Calu3 (cell line): ENCODE results near the gene DENR. TPM values are rescaled to one million over a fixed set of nuclear protein-coding genes. Genes with fewer than 3 reads are reported as not detected.
"Not testable (repeated sequence)": the region's sequence is repeated elsewhere in the genome, so short reads cannot be mapped to it uniquely, and the experiment has no call there.

Source experiments
- BruUV-seq: library from RNA; stranded (reverse); fragments of 400-500 nt; replicated peaks from 2 replicates; lab custom pipeline; 2021; lab: Mats Ljungman, UMichigan
- CTCF ChIA-PET: fragments of 300-600 bp; sonication (Branson Sonifier 250); formaldehyde crosslinking; loops from one replicate; lab custom pipeline; 2022; ENCODE audit warnings: antibody characterized with exemption; lab: Charles Lee
- DNase-seq: peaks from one replicate; pipeline ENCODE4 v3.0.0; 2022
- H3K27ac Mint-ChIP-seq: one replicate; pipeline ENCODE4 v1.8.0; 2022; ENCODE audit warnings: mixed read lengths; ENCODE audit not compliant: unreplicated experiment
- H3K27me3 Mint-ChIP-seq: one replicate; pipeline ENCODE4 v1.8.0; 2022; ENCODE audit warnings: mixed read lengths; ENCODE audit not compliant: unreplicated experiment
- H3K36me3 Mint-ChIP-seq: one replicate; pipeline ENCODE4 v1.8.0; 2022; ENCODE audit warnings: mild to moderate bottlenecking, moderate library complexity, mixed read lengths; ENCODE audit not compliant: insufficient read depth, unreplicated experiment
- H3K4me1 Mint-ChIP-seq: one replicate; pipeline ENCODE4 v1.8.0; 2022; ENCODE audit warnings: mild to moderate bottlenecking, low read depth, mixed read lengths; ENCODE audit not compliant: unreplicated experiment
- H3K4me3 Mint-ChIP-seq: one replicate; pipeline ENCODE4 v1.8.0; 2022; ENCODE audit warnings: mild to moderate bottlenecking, low read depth, moderate library complexity, mixed read lengths; ENCODE audit not compliant: unreplicated experiment
- H3K9me3 Mint-ChIP-seq: one replicate; pipeline ENCODE4 v1.8.0; 2022; ENCODE audit warnings: low read depth, mixed read lengths; ENCODE audit not compliant: unreplicated experiment
- intact Hi-C: fragments of 100-400 bp; cut with micrococcal nuclease; formaldehyde crosslinking; loops from one replicate; pipeline ENCODE4 v1.10.0; 2022; ENCODE audit not compliant: unreplicated experiment
- total RNA-seq: library from RNA; stranded (reverse); gene quantifications from 2 replicates; pipeline ENCODE4 v1.2.3, GENCODE V29; 2022
- TF ChIP-seq, protein P1 (sequence below): fragments of 200-600 bp; IDR thresholded peaks from one replicate; pipeline ENCODE4 v1.8.0; 2022; ENCODE audit warnings: antibody characterized with exemption; ENCODE audit not compliant: unreplicated experiment

Gene DENR
- total RNA-seq, 1 experiment from 2014 or later, result 83.2 TPM

DNA sequence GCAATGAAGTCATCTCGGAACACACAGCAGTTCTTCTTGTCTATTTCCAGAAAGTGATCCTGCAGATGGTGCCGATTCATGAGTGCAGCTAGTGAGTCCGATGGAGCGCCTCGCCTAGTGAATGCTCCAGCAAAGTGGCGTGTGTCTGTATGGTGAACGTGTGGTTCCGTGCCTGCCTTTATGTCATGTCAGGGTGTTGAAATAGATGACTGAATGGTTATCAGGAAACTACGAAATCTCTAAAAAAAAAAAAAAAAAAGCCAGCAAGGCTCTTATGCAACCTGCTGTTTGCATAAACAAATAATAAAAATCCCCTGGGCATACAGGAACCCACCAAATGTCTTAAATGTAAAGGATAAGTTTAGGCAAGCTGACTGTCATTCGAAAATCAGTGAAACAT, 36.0 kb upstream of the DENR start, which contains the start of gene HCAR3:
Gene HCAR3, minus strand, starts transcription at position 154 of the 400 bp plus-strand sequence. Its CDS starts 74 bp downstream, at position 80.
- H3K27me3 Mint-ChIP-seq, H3K9me3 Mint-ChIP-seq, H3K27ac Mint-ChIP-seq, CTCF ChIA-PET, BruUV-seq, intact Hi-C loops, DNase-seq, H3K36me3 Mint-ChIP-seq, H3K4me3 Mint-ChIP-seq: not testable (repeated sequence)
- peaks cover 17% of the 10 kb centered on the region for H3K4me1 Mint-ChIP-seq

DNA sequence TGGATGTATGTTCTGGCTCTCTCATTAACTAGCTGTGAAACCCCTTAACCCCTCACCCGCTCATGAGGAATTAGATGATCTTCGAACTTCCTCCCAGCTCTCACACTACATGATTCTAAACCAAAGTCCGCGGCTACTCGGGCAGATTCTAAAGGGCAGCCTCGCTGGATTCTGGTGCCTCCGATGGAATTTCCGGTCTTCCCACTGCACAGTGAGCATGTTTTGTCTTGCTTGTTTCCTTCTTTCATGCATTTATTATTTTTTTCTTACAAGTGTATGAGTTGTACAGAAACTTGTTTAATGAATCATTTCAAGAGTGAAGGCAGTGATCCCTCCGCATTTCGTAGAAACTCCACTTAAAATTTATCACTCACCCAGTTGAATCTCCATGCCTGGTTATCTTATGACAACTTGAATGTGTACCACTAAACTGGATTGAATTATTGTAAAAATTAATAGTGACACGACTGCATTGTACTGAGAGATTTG, 31.5 kb upstream of the DENR start:
- H3K27ac Mint-ChIP-seq, result peak overlapping the region; percentile 58
- H3K4me3 Mint-ChIP-seq, result peak overlapping the region; percentile 14
- H3K9me3 Mint-ChIP-seq, result no peaks in the 10 kb centered on the region
- no peak for DNase-seq
- intact Hi-C loops, result no loop called here
- H3K27me3 Mint-ChIP-seq, result no peaks in the 10 kb centered on the region
- CTCF ChIA-PET, result interaction anchor here (0.6 kb wide), 3 partner anchors 15 to 270 kb away, joined by 3 to 6 read pairs (median 5); no protein-coding TSS in a partner anchor
- H3K4me1 Mint-ChIP-seq, result peaks cover 36% of the 10 kb centered on the region
- TF ChIP-seq, protein P1, sequence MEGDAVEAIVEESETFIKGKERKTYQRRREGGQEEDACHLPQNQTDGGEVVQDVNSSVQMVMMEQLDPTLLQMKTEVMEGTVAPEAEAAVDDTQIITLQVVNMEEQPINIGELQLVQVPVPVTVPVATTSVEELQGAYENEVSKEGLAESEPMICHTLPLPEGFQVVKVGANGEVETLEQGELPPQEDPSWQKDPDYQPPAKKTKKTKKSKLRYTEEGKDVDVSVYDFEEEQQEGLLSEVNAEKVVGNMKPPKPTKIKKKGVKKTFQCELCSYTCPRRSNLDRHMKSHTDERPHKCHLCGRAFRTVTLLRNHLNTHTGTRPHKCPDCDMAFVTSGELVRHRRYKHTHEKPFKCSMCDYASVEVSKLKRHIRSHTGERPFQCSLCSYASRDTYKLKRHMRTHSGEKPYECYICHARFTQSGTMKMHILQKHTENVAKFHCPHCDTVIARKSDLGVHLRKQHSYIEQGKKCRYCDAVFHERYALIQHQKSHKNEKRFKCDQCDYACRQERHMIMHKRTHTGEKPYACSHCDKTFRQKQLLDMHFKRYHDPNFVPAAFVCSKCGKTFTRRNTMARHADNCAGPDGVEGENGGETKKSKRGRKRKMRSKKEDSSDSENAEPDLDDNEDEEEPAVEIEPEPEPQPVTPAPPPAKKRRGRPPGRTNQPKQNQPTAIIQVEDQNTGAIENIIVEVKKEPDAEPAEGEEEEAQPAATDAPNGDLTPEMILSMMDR, result no peak
- no TSS peak for BruUV-seq
- no peaks in the 10 kb centered on the region for H3K36me3 Mint-ChIP-seq

DNA sequence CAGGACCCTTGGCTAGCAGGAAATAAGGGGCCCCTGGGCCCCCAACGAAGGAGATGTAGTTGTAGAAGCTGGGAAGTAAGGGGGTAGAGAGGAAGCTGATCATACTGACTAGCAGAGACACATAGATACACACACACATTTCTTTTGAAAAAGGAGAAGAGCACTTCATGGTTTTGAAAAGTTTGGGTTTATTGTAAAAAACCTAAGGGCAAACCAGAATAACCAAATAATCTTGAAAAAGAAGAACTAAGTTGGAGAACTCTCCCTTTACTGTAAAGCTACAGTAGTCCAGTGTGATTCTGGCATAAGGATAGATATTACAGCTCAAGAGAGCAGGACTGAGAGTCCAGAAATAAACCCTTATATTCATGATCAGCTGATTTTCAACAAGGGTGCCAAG, 30.2 kb upstream of the DENR start:
- BruUV-seq, result no TSS peak
- no peak overlapping the region for H3K4me3 Mint-ChIP-seq
- peaks cover 42% of the 10 kb centered on the region for H3K4me1 Mint-ChIP-seq
- no peaks in the 10 kb centered on the region for H3K36me3 Mint-ChIP-seq
- TF ChIP-seq, protein P1, result no peak
- H3K9me3 Mint-ChIP-seq, result no peaks in the 10 kb centered on the region
- intact Hi-C loops, result no loop called here
- H3K27me3 Mint-ChIP-seq, result no peaks in the 10 kb centered on the region
- H3K27ac Mint-ChIP-seq, result no peak overlapping the region
- no peak for DNase-seq
- CTCF ChIA-PET, result no interaction called here

DNA sequence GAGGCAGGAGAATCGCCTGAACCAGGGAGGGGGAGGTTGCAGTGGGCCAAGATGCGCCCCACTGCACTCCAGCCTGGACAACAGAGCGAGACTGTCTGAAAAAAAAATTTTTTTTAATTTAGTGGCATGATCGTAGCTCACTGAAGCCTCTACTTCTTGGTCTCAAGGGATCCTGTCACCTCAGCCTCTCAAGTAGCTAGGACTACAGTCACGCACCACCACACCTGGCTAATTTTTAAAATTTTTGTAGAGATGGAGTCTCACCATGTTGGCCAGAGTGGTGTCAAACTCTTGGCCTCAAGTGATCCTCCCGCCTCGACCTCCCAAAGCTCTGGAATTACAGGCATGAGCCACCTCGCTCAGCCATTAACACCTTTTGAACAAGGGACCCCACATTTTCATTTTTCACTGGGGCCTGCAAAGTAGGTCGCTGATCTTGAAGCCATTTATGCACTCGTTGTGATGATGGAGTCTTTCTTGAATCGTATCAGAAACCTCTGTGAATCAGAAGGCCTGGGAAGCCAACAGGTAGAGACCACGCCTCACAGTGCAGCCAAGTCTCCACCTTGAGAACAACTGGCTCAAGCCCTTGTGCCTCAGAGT, 27.9 kb upstream of the DENR start:
- H3K4me3 Mint-ChIP-seq, result no peak overlapping the region
- H3K27me3 Mint-ChIP-seq, result no peaks in the 10 kb centered on the region
- H3K4me1 Mint-ChIP-seq, result peaks cover 65% of the 10 kb centered on the region
- CTCF ChIA-PET, result interaction anchor here (0.6 to 1.1 kb wide), 2 partner anchors 46 to 640 kb away, joined by 3 to 6 read pairs; no protein-coding TSS in a partner anchor
- H3K9me3 Mint-ChIP-seq, result no peaks in the 10 kb centered on the region
- no TSS peak for BruUV-seq
- peaks cover 1% of the 10 kb centered on the region for H3K36me3 Mint-ChIP-seq
- intact Hi-C loops, result no loop called here
- TF ChIP-seq, protein P1, result no peak
- H3K27ac Mint-ChIP-seq, result peak overlapping the region; percentile 81
- no peak for DNase-seq
